NCI-H345 treated with DMSO at 0.1 percent for 48 hours (cell line): ENCODE data around the gene GAN.

ENCODE experiments used
- DNase-seq: peaks from one replicate; lab custom pipeline; 2025; ENCODE audit not compliant: unreplicated experiment; lab: John Stamatoyannopoulos, UW

Gene GAN, protein sequence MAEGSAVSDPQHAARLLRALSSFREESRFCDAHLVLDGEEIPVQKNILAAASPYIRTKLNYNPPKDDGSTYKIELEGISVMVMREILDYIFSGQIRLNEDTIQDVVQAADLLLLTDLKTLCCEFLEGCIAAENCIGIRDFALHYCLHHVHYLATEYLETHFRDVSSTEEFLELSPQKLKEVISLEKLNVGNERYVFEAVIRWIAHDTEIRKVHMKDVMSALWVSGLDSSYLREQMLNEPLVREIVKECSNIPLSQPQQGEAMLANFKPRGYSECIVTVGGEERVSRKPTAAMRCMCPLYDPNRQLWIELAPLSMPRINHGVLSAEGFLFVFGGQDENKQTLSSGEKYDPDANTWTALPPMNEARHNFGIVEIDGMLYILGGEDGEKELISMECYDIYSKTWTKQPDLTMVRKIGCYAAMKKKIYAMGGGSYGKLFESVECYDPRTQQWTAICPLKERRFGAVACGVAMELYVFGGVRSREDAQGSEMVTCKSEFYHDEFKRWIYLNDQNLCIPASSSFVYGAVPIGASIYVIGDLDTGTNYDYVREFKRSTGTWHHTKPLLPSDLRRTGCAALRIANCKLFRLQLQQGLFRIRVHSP

DNA sequence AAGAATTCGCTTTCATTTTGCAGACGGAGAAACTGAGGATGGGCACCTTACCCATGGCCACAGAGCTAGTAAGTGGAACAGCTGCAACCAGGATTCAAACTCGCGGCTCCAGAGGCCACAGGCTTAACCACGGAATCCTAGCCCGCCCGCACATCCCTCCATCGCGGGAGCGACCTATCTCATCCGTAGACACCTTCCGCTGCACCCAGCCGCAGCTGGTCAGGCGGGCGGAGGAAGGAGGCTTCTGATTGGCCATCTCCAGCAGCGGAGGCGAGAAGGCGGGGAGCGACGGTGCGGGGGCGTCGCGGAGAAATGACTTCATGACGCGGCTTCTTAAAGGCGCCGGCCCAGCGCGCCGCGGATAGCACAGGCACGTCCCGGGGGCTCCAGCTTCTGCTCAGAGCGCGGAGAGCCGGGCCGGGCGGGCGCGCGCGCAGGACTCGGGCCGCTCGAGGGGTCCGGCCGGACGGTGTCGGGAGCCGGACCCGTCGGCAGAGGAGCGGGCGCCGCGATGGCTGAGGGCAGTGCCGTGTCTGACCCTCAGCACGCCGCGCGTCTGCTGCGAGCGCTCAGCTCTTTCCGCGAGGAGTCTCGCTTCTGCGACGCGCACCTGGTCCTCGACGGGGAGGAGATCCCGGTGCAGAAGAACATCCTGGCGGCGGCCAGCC, at the start of gene GAN:
Gene GAN, plus strand, starts transcription at position 360 of the 668 bp plus-strand sequence. Its CDS starts 152 bp downstream, at position 512.
- DNase-seq: peak; percentile 85

DNA sequence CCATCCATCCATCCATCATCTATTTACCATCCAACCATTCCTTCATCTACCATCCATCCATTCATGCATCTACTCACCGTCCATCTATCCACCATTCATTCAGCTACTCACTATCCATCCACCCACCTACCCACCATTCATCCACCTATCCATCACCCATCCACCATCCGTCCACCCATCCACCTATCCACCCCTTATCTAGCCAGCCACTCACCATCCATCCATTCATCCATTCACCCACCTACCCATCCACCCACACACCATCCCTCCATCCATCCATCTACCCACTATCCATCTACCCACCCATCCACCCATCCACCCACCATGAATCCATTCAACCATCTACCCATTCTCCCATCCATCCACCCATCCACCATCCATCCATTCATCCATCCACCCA, 49.7 kb upstream of the GAN start:
- DNase-seq: no peak

DNA sequence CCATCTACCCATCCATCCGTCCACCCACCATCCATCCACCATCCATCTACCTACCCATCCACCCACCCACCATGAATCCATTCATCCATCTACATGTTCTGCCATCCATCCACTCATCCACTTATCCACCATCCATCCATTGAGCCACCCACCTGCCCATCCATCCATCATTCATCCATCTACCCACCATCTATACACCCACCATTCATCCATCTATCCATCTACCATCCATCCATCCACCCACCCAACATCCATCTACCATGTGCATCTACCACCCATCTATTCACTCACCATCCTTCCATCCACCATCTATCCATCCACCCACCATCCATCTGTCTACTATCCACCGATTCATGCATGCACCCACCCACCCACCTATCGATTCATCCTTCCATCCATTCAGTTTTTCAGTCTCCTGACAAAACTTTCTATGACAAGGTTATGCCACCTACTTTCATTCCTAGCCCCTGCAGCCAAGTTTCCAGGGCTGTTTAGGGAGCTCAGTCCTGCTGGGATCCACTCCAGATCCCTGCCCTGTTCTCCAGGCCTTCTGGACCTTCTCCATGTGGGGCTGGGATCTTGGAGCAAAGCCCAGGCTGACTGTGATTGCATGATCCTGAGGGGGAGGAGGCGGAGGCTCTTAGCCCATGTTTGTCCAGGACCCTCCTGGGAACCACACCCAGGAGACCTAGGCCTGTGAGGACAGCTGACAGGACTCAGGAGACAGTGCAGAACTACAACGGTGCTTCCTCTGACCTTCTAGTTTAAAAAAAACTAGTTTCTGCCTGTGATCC, 48.9 kb upstream of the GAN start:
- DNase-seq: no peak

DNA sequence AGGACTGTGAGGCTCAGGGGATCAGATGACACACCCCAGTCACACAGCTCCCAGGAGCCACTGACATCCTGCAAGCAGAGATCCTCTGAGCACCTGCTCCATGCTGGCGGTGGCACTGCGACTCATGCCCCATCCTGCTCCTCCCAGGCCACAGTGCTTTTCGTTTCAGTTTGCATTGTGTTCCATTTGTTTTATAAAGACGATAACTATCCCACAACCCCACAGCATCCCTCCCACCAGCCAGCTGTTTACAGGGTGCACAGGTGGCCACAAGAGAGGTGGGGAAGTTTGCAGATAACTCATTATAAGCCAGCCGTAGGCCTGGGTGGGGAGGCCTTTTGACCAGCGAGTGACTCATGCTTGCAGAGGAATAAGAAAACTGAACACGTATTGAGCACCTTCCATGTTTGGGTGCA, 48.1 kb upstream of the GAN start:
- DNase-seq: no peak

DNA sequence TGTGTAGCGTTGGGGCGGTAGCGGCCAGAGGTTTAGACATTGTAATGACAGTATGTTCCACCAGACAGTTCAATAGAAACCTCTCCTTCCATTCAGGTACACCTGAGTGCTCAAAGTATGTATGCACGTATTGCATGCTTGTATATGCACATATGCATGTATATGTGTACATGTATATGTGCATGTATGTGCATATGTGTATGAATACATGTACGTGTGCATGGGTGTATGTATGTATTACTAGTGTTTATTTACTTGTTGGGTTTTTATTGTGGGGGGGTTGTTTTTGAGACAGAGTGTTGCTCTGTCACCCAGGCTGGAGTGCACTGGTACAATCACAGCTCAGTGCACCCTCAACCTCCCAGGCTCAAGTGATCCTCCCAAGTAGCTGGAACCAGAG, 46.3 kb upstream of the GAN start:
- no peak for DNase-seq

DNA sequence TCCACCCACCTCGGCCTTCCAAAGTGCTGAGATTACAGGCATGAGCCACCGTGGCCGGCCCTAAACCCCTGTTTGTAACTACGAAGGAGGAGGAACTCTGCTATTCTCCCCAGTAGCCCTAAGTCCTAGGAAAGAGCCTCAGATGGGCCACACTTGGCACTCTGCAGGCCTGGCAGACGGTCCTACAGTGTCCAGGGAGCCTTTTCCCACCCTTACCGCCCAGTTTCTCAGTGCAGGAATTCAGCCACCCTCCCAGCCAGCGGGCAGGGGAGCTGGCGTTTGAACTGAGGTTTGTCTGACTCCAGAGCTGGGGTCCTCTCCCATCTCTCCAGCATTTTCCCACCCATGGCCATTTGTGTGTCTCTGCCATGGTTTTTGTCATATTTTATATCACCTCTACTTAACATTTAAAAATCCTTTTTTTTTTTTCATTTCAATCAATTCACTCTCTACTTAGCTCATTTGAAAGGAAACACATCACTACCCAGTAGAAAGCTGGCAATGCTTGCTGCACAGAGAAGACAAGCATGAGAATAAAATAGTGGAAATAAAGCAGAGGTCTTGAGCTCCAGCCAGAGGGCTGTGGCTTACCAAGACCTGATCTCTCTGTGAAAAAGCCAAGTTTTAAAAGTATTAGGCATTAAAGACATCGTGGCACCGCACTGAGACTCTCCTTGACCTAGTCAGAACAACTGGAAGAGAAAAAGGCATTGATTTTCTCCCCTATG, 41.4 kb upstream of the GAN start:
- DNase-seq: no peak

DNA sequence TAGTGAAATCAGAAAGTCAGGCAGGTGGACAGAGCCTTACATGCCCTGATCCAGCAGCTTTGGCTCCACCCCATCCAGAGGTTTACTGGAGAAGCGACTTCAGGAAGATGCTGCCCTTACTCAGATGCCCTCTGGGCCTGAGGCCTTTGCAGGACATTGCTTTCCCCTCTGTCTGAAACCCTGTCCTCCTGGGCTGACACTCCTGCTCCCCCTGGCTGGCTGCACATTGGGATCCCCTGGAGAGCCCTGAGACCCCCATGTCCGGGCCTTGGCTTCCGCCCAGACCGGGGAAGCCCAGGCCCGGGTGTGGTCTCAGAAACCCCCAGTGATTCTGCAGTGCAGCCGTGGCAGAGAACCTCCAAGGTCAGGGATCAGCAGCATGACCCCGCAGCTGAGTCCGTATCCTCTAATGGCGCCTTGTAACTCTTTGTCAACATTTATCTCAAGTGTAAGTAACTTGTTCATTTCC, 39.7 kb upstream of the GAN start:
- DNase-seq: no peak

DNA sequence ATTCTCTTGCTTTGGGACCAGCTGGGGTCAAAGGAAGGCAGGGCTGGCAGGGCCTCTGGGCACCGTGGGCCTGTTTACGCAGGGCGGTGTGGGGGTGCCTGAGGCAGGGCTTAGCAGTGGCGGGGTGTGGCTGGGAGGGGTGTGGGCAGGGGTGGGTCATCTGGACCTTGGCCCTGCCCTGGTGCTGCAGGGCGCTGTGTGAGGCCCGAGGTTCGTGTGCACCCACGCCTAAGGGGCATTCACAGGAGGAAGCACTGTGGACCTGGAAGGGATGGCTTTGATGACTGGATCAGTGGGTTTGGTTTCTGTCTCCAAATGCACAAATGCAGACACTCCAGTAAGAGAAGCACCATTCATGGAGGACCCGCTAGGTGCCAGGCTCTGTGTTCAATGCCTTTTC, 39.0 kb upstream of the GAN start:
- no peak for DNase-seq

DNA sequence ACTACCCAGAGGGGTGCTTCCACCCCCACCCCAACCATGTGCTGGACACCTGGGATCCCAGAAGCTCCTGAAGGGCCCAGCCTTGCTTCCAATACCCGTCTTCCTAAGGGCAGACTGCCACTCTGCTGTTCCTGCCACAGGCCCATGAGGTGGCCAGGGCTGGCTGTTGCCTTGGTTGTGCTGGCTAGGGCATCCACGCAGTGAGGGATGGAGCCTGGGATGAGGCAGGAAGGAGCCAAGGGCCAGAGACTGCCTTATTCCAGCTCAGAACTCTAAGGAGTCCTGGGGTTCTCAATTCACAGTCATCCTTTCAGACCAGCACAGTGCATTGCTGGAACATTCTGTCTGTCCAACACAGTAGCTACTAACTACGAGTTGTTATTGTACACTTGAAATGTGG, 38.4 kb upstream of the GAN start:
- DNase-seq: no peak

DNA sequence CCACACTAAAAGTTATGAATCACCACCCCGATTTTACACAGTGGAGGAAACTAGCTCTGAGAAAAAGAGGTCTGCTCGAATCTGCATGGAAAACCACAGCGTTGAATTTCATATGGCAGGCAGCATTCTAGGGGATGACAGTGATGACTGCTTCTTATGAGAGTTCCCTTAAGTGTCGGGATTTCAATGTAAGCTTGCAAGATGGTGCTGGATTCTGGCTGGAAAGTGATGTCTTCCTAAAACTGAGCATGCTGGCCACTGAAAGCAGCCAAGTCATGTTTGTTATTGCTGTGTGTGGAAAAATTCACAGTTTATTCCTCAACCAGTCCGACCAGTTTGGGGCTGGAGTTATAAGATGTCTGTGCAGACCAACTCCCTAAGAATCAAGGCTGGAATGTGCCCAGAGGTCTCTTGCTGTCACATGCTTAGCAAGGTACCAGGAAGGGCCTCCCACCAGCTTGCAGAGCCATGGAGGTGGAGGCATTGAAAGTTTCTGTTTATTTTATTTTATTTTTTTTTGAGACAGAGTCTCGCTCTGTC, 37.2 kb upstream of the GAN start:
- no peak for DNase-seq

DNA sequence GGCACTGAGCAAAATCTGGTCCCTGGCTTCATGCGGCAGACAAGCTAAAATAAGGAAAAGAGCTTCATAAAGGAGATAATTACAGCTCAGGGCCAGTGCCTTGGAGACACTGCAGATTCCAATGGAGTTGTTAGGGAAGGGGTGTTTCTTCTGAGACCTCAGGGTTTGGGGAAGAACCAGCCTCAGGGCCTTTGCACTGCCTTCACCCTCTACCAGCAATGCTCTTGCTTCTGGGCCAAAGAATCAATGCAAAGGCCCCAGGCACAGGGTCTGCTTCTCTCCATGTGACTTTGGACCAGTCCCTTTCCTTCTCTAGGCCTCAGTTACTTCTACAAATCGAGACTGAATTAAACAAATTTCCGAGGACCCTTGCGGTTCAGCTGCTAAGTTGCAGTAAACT, 36.2 kb upstream of the GAN start:
- DNase-seq: no peak

DNA sequence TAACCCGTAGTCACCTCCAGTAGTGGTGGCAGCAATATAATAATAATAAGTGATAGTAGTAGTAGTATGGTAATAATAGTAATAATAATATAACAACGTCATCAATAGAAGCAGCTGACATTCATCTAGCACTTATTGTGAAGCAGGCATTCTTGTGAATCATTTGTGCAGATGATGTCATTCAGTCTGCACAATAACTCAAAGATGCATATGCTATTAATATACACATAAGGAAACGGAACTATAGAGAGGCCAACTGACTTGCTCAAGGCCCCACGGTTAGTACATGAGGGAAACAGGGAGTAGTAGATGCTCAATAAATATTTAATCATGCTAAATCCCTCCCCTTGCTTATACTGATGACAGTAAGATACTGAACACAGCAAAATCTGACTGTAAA, 35.4 kb upstream of the GAN start:
- no peak for DNase-seq

DNA sequence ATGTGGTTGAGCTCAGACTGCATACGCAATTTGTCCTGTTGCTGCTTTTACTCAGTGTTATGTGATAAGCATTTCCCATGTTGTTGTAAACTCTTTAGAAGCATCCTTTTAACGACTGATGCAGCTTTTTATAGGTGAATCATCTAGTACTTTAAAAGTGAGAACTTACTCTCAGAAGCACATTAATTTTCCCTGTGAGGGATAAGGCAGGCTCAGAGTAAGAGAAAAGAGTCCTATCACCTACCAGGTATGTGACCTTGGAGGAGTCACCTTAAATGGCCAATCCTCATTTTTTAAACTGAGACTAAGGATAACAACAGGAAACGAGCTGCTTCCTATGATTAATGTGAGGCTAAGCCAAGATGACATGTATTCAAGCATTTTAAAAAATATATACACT, 34.4 kb upstream of the GAN start:
- DNase-seq: no peak

DNA sequence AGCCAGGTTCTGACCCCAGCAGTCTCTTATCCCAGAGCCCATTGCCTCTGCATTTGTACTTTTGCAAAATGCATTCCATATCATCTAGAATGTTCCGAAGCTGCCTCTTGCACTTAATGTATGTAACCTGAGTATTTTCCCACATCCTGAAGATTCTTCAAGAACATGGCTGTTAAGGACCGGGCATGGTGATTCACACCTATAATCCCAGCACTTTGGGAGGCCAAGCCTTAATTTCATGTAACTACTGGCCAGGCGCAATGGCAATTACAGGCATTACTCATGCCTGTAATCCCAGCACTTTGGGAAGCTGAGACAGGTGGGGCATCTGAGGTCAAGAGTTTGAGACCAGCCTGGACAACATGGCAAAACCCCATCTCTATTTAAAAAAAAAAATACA, 31.7 kb upstream of the GAN start:
- no peak for DNase-seq

DNA sequence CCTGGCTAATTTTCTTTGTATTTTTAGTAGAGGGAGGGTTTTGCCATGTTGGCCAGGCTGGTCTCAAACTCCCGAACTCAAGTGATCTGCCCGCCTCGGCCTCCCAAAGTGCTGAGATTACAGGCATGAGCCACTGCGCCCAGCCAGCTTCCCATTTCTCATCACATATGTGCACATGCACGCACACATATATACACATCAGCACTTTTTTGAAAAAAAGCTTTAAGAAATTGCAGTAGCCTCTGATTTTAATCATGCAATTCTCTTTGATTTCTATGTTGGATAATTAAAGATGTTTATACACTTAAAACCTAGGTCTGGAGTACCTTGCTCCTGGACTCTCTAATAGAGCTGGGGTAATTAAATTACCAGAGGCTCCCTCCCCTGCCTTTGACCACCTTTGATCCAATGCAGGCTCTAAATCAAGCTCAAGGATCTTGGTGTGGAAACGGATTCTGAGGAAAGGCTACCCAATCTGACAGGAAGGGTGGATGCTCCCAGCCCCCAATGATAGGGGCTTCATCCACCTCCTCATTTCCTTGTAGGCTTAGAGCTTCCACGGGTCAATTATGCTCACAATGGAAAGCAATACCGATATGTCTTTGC, 29.7 kb upstream of the GAN start:
- no peak for DNase-seq

DNA sequence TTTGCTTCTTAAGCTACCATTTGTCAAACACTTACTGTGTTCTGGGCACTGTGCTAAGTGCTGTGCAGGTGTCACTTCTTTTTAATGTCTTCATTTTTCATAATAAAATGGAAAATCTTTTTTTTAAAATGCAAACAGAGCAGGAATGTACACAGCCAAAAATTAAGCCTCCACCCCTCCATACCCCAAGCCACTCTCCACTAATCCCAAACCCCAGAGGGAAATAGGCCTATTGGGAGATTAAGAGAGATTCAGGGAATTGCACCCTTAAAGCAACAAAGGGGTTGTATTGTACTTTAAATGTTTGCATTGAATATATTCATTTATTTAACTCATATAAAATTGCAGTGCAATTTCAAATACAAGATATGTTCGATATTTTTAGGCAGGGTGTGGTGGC, 28.6 kb upstream of the GAN start:
- no peak for DNase-seq

DNA sequence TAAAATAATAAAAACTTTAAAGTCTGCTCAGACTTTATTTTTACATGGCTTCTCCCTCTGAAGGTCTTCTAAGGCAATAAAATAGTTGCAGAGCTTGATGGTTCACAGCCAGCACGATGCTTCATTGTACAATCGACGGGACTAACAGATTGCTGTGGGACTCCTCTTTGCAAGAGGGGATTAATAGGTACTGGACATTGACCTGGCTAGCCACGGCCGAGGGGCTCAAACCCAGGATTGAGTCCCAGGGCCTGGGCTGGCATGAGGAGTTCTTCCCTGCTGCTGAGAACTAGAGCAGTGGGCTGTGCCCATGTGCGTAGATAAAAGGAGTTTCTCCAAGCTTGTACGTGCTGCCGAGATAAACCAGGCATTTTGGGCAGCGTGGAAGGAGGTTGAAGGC, 23.6 kb upstream of the GAN start:
- no peak for DNase-seq

DNA sequence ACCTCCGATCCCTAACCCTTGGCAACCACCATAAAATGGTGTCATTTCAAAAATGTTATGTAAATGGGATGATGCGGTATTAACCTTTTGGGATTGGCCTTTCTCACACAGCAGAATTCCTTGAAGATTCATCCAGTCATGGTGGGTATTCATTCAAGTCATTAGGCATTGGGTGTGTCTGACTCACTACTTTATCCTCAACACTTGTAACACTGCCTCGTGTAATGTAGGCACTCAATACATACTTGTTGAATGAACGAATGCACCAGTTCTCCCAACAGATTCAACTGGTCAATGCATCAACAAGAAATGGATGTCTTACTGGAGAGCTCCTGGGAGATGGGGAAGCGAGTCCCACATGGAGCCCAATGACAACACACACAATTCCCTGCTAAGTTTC, 21.8 kb upstream of the GAN start:
- DNase-seq: no peak

DNA sequence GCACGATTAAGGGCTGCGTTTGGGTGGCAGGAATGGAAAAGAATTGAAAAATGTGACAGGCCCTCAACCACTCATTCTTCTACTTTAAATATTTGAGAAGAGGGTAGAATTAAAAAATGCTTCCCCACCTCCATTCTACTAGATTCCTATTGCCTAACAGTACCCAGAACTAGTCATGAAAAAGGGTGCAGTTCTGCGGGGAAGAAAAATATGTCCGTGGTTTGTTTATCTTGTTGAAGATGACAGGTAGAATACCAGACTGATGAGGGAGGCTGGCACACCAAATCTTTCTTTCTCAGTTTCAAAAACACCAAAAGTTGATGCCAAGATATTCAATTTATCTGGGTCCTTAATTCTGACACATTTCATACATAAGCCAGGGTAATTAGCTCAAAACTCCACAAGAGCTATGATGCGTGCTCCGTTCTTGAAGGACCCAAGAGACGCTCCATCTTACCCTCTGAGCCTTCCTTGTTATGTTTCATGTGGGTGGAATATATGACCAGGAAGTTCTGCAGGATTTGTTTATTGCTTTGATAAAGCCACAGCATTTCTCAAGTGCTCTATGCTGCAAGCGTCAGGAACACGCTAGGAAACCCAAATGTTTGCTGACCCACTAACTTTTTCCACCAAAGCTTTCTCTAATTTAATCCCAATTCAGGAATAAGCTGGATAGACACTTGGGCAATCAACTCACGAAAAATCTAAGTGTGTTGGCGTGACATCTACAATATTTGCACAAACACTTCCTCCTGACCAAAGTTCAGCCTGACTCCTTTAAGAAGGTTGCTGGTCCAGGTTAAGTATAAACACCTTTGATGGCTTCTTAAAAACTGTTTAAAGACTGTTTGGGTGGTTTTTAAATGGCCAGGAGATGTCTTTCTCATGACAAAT, 20.6 kb upstream of the GAN start:
- DNase-seq: no peak
